Fibroblast of gingiva (primary cell): ENCODE results near the gene FKBP15.
"Not testable (repeated sequence)": the region's sequence is repeated elsewhere in the genome, so short reads cannot be mapped to it uniquely, and the experiment has no call there.

ENCODE experiments used
- DNase-seq: peaks from one replicate; pipeline ENCODE4 v3.0.0-alpha.2; 2011; ENCODE audit warnings: low read depth

FKBP15 gene

GRCh38 chr9:113149561-113149960 lies 71.5 kb downstream of the FKBP15 start:
- DNase-seq, result not testable (repeated sequence)

DNA sequence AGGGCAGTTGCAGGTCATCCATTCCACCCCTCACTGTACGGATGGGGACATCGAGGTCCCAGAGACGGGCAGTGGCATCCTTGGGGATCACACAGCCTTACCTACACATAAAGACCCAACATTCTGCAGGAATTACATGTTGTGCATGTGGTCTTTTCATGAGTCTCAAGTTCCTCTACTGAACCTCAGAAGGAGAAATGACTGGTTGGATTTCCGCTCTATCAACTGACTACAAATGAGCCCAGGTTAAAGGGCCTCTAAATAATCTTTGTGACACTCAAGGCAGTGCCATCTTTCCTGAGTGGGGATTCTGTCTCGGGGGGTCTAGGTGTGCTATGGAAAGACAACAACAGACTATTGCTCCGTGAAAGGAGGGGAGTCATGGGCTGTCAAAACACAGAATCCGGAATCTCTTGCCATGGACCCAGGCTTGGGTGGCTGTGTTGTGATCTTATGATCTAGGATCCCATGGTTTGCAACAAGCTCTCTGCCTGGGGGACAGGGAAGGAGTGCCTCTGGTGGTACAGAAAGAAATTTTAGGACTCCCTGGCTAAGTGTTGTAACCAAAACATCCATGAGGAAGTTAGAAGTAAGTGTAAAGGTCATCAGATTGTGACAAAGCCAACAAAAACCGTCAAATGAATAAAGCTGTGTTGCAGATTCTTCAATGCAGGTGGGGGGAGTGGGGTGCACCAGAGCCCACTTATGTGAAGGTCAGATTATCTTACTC lies 72.1 kb downstream of the FKBP15 start:
- DNase-seq, result no peak

DNA sequence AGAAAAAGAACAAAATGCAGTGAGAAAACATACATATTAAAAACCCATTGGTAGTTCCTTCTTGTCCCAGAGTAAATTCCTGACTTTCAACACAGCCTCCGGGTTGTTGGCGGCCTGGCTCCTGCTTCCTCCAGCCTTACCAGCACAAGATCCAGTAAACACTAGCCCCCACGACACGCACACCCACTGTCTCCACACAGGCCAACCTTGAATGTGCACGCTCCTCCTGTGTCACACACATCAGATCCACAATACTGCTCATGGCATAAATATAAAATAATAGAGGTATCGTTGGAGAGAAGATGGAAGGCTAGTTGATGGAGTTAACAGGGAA lies 72.7 kb downstream of the FKBP15 start:
- no peak for DNase-seq

DNA sequence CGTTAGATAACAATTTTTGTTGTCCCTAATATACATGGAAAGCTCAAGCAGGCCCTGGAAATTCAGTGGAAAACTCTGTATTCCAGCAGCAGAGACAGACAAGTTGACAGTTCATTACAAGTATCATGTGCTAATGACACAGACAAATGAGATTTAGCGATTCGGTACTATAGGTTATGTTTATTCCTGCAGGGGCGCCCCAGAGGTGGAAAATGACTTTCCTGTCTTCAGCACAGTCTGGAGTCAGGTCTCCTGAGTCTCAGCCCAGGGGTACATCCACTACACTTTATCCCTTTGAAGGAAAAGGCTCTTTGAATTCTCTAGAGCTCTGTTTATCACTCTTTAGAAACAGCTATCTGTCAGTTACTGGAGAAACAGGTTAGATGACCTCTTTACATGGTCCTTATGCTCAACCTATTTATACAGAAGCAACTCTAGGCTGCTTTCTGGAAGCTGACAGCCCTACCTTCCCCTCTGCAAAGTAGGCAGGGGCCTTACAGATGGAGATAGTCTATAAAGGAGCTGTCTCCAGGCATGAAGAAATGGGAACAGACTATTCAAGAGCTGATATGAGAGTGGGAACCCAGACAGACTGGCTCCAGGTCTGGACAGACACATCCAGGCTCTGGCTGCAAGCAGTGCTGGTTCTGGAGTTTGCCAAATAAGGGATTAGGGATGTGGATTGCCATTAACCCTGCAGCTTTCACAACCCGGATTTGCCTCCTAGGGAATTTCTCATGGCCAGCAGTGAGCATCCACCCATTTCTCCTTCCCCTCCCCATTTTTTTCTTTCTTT lies 77.4 kb downstream of the FKBP15 start:
- no peak for DNase-seq

GRCh38 chr9:113140896-113141295 lies 80.2 kb downstream of the FKBP15 start:
- not testable (repeated sequence) for DNase-seq

DNA sequence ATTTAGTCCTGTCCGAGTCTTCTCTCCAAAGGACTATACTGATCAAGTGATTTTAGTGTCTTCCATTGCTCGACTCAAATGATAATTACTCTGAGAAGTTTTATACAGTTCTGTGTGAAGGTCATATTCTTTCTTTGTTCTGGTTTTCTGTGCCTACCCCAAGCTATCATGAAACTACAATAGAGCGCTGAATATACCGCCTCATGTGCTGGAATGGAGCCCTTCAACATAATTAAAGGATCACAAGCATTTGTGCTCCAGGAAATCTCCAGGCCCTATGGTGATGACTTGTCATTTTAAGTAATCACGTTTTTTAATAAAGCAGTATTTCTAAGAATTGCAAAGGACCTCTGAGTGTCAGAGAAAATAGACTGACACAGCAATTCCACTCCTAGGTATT lies 81.1 kb downstream of the FKBP15 start:
- no peak for DNase-seq

- DNase-seq, result no peak
These were observed 81.8 kb downstream of the FKBP15 start for GRCh38 chr9:113139225-113139829.

GRCh38 chr9:113138760-113139159 lies 82.3 kb downstream of the FKBP15 start:
- no peak for DNase-seq

DNA sequence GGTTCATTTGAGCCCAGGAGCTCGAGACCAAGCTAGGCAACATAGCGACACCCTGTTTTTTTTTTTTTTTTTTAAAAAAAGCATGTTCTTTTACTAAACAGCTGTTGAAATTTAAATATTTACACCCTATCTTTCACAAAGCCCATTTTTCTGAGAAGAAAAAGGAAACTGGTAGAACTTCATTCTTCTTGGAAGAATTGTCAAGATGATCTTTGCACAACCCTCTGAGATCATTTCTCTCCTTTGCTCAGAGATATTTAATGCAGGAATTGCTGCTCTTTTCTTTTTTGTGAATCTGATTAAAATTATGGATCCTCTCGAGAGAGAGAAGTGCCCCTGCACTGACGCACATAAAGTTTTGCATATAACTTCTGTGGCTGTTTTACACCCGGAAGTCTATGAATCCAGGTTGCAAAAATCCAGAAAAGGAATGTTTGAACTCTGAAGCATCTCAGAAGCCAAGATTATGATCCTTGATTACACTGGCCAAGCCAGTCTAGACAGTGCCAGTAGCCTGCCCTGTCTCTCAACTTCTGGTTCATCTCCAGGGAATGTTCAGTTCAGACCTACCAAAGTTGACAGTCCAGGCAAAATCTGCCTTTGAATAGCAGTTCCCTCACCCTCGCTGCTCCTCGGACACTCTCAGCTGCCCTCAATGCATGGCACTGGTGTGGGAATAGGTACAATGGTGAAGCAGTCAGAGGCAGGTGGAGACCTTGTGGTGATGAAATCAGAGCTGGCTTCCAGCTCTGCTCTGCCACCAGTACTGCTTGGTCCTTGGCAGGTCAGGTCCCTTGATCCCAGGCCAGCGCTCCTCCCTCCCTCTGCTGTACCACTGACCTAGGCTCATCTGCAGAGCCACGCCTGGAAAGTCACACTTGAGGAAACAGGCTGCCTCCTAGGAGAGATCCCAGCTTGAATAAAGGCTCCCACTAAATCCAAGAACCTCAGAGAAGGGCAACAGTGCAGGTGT lies 83.6 kb downstream of the FKBP15 start:
- no peak for DNase-seq

GRCh38 chr9:113131689-113132151 lies 89.4 kb downstream of the FKBP15 start:
- no peak for DNase-seq

DNA sequence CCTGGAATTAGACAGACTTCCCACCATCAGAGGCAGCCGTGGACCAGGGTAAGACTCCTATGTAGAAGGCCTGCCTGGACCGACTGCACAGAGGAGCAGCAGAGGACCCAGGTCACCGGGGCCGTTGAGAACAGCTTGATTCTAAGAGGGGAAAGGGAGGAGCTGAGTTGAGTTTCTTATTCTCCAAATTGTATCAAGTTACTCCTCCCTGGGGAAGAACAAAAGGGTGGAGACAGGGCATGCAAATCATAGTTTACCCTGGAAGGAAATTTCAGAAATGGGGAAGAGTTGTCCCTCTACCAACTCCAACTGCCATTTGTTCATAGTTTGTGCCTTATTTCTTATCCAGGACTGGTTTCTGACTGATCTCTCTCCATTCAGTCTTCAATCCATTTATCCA lies 91.2 kb downstream of the FKBP15 start:
- no peak for DNase-seq

DNA sequence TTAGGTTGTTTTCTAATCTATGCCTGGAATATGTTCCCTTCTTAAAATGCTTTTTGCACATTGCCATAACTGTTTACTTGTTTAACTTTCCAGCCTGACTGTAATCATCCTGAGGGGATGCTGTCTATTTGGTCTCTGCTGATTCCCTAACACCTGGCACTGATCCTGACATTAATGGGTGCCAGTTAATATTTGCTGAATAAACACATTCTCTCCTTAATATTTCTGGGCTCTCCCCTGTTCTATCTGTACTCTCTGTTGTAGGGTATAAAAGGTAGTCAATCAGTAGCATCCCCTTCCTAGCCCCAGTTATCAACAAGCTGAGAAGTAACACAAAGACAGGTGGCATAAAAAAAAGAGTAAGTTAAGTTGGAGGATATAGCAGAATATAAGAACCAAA lies 91.6 kb downstream of the FKBP15 start:
- DNase-seq, result no peak

DNA sequence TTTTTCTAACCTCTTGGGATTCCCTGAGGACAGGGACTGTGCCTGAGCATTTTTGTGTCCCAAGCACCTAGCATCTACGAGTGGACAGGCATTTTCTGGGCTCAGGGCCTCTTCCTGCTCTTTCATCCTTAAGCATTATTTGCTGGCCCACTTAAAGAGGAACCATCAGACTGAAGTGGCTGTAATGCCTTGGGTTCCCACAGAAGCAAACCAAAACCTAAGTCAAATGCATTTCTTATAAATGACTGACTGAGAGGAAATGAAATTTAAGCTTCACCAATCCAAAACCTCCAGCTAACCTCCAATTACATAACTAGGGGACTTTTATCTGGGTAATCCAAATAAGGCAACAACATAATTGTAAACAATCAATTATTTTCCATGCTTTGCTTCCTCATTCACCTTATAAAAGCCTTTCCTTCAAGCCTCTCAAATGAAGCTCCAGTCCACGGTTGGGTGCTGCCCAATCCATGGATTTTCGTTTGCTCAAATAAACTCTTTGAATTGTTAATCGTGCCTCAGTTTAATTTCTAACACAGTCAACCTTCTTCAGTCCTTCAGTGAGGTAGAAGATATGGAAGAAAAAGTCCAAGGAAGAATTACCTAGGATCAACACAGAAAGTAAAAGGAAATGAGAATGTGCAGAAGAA lies 95.6 kb downstream of the FKBP15 start:
- no peak for DNase-seq

DNA sequence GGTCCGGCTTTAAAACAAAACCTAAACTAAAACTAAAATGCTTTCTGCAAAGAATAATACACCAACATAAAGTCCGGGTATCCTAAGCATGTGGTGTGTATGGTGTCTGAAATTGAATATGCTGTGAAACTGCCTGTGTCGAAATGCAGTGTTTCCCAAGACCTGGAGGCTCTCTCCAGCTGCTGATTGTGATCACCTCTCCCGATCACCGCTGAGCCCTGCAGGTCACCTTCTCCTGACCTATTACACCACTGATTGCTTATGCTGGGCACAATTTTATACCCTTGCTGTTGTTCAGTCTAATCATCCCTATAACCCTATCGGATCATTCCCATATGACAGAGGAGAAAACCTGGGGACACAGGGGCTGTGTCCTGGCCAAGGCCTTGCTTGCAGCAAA lies 102.2 kb downstream of the FKBP15 start:
- DNase-seq, result not testable (repeated sequence)
